ENCODE data around the gene MAPK7. TPM values are rescaled to one million over a fixed set of nuclear protein-coding genes. Genes with fewer than 3 reads are reported as not detected.

Gene MAPK7
- total RNA-seq, 4 donors from 2014 or later: 11.4 to 24.3 (median 17.1) TPM

DNA sequence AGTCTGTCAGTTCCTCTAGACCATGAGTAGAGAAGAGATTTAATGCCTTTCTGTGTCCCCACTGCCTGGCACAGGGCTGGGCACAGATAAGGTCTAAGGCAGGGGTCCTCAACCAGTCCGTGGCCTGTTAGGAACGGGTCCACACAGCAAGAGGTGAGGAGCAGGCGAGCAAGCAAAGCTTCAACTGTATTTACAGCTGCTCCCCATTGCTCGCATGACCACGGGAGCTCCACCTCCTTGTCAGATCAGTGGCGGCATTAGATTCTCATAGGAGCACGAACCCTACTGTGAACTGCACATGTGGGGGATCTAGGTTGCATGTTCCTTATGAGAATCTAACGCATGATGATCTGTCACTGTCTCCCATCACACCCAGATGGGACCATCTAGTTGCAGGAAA lies 17.5 kb upstream of the MAPK7 start:
- TF ChIP-seq, protein P1, sequence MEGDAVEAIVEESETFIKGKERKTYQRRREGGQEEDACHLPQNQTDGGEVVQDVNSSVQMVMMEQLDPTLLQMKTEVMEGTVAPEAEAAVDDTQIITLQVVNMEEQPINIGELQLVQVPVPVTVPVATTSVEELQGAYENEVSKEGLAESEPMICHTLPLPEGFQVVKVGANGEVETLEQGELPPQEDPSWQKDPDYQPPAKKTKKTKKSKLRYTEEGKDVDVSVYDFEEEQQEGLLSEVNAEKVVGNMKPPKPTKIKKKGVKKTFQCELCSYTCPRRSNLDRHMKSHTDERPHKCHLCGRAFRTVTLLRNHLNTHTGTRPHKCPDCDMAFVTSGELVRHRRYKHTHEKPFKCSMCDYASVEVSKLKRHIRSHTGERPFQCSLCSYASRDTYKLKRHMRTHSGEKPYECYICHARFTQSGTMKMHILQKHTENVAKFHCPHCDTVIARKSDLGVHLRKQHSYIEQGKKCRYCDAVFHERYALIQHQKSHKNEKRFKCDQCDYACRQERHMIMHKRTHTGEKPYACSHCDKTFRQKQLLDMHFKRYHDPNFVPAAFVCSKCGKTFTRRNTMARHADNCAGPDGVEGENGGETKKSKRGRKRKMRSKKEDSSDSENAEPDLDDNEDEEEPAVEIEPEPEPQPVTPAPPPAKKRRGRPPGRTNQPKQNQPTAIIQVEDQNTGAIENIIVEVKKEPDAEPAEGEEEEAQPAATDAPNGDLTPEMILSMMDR (IDR thresholded peaks at IDR 0.05; ENCODE audit: low read depth): no peak

- TF ChIP-seq, protein P1 (IDR thresholded peaks at IDR 0.05; ENCODE audit: low read depth): no peak
Measured at GRCh38 chr17:19361326-19361725, 17.0 kb upstream of the MAPK7 start.

DNA sequence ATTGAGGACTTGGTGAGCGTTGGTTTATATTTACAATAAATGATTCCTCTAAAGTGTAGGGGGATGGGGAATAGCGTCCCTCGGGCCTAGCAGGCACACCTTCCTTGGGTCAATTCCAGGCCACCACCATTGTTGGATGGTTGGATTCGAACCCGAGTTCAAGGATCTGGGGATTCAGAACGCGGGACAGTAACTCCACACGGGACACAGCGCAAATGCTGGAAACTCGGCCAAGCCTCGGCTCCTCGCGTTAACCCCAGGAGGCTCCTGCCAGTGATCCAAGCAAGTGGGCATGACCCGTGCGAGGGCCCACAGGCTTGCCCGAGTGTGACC lies 16.4 kb upstream of the MAPK7 start:
- TF ChIP-seq, protein P1 (IDR thresholded peaks at IDR 0.05; ENCODE audit: low read depth): no peak

- TF ChIP-seq, protein P1 (IDR thresholded peaks at IDR 0.05; ENCODE audit: low read depth): no peak
Measured at GRCh38 chr17:19362277-19363113, 15.8 kb upstream of the MAPK7 start, which contains the start of gene B9D1. B9D1 (minus strand) TSS chr17:19362723; CDS start chr17:19362569, 154 bp downstream.

DNA sequence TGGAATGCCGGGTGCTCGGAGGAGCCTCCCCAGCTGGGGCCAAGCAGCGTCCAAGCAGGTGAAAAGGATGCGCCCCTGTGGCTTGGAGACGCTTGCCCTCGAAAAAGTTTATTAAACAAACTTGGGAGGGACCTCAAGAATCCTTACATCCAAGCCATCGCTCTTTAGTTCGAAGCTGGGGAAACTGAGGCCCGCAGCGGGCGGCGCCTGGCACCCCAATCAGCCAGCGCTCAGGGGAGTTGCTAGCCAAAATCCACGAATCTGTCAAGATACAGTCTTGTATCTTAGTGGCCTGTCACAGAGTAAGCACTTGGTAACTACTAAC lies 15.2 kb upstream of the MAPK7 start:
- TF ChIP-seq, protein P1 (IDR thresholded peaks at IDR 0.05; ENCODE audit: low read depth): no peak

- TF ChIP-seq, protein P1 (IDR thresholded peaks at IDR 0.05; ENCODE audit: low read depth): no peak
Measured at GRCh38 chr17:19363460-19364035, 14.8 kb upstream of the MAPK7 start.

DNA sequence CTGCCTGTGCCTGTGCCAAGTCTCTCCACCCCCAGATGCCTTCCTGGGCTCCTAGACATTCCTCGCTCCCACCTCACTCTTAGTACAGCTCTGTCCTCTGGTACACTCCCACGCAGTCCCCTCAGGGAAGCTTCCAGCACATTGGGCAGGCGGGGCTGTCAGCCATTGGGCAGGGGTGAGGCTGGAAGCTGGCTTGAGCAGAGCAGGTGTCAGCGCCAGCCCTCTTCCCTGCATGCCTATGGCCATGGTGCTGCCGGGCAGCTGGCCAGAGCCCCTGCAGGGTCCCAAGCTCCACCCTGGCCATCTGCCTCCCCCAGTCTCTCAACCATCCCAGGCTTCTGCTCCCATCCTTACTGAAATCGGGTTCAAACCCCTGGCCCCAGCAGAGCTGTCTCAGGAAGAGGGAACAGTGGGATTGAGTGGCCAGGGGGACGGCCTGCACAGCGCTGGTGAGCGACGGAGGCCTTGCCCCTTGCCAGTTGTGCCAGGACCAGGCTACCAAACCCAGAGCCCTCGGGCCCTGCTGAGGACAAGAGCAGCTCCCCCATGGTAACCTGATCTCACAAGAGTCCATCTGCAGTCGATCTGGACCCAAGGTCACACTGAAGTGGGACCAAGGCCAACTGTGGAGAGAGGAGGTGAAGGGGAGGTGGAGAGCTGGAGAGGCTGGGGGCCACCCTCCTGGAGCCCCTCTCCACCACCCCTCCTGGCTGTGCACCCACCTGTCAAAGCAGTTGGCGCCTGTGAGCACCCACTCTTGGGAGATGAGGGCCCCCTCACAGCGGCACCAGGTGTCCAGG lies 13.4 kb upstream of the MAPK7 start:
- TF ChIP-seq, protein P1 (IDR thresholded peaks at IDR 0.05; ENCODE audit: low read depth): no peak

All from subcutaneous adipose tissue (tissue), 4 donors.